SK-N-SH treated with all-trans-retinoic acid at 6 μM for 48 hours (cell line): ENCODE results near the gene ESM1.

ENCODE experiments used
- ARNTL ChIP-seq: fragments of 450-650 bp; formaldehyde crosslinking; IDR thresholded peaks from 2 replicates; pipeline ENCODE4 v1.5.0; 2020; ENCODE audit warnings: low read depth, mild to moderate bottlenecking, moderate library complexity, borderline replicate concordance
- CREB5 ChIP-seq: fragments of 250-450 bp; sonication (Bioruptor Pico); IDR thresholded peaks from 2 replicates; pipeline ENCODE4 v1.5.1; 2020; ENCODE audit warnings: low read depth, mild to moderate bottlenecking, moderate library complexity
- TF ChIP-seq, protein P1 (sequence below): fragments of 250-450 bp; sonication (Bioruptor Pico); IDR thresholded peaks from 2 replicates; pipeline ENCODE4 v1.8.0; 2020; ENCODE audit warnings: mild to moderate bottlenecking, moderate library complexity, borderline replicate concordance

DNA sequence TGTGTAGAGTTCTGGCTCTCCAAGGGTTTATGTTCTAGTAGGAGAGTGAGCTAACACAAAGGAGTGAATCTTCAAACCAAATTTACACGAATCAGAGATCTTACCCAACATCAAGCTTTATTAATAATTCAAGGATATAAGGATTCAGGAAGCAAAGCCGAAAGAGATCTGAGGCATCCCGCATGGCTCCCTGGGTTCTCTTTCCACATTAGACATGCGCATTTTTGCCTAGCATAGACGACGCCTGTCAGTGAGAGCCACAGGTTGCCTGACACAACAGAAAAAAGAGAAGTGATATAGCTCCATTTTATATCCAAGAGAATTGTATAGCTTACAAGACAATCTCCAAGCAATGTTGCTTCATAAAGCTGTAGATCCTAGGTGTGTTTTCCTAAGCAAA lies 52.6 kb downstream of the ESM1 start:
- TF ChIP-seq ARNTL: no peak
- TF ChIP-seq, protein P1, sequence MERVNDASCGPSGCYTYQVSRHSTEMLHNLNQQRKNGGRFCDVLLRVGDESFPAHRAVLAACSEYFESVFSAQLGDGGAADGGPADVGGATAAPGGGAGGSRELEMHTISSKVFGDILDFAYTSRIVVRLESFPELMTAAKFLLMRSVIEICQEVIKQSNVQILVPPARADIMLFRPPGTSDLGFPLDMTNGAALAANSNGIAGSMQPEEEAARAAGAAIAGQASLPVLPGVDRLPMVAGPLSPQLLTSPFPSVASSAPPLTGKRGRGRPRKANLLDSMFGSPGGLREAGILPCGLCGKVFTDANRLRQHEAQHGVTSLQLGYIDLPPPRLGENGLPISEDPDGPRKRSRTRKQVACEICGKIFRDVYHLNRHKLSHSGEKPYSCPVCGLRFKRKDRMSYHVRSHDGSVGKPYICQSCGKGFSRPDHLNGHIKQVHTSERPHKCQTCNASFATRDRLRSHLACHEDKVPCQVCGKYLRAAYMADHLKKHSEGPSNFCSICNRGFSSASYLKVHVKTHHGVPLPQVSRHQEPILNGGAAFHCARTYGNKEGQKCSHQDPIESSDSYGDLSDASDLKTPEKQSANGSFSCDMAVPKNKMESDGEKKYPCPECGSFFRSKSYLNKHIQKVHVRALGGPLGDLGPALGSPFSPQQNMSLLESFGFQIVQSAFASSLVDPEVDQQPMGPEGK (CRISPR knock-in tag): no peak
- TF ChIP-seq CREB5: no peak
